ENCODE results near the gene C1orf141.

The C1orf141 gene

GRCh38 chr1:67103548-67103947, 31.2 kb downstream of the C1orf141 start:
- no peak for DNase-seq (ENCODE audit: extremely low read depth, insufficient read length)
- Histone ChIP-seq H3K36me3 (ENCODE audit: control insufficient read depth, insufficient read depth, low read length) (no peaks in the 10 kb centered on the region), H3K4me3 (replicated peaks; ENCODE audit: low read depth, low read length) (no peak overlapping the region), H3K27me3 (replicated peaks; ENCODE audit: control insufficient read depth, insufficient read depth, low read length) (no peaks in the 10 kb centered on the region)
- TF ChIP-seq, protein P1, sequence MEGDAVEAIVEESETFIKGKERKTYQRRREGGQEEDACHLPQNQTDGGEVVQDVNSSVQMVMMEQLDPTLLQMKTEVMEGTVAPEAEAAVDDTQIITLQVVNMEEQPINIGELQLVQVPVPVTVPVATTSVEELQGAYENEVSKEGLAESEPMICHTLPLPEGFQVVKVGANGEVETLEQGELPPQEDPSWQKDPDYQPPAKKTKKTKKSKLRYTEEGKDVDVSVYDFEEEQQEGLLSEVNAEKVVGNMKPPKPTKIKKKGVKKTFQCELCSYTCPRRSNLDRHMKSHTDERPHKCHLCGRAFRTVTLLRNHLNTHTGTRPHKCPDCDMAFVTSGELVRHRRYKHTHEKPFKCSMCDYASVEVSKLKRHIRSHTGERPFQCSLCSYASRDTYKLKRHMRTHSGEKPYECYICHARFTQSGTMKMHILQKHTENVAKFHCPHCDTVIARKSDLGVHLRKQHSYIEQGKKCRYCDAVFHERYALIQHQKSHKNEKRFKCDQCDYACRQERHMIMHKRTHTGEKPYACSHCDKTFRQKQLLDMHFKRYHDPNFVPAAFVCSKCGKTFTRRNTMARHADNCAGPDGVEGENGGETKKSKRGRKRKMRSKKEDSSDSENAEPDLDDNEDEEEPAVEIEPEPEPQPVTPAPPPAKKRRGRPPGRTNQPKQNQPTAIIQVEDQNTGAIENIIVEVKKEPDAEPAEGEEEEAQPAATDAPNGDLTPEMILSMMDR (IDR thresholded peaks at IDR 0.05; ENCODE audit: insufficient read depth, low read length, poor library complexity, severe bottlenecking) = no peak

DNA sequence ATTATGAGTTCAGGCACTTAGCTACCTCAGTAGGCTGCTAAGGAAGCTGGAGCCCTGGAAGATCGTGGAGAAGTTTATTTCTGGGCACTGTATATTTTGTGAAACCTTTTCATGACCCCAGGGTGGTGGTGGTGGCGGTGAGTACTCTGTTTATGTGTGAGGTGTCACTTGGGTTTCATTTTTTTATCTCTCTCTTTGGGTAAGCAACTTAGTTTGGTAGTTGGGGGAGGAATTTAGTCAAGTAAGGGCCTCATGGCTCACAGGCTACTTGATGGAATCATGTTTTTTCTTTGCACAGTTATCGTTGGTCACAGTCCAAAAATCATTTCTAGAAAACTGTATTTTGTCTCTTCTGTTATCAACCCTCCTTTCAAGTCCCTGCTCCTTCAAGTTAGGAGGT, 33.9 kb downstream of the C1orf141 start:
- Histone ChIP-seq H3K36me3 (ENCODE audit: control insufficient read depth, insufficient read depth, low read length) (no peaks in the 10 kb centered on the region), H3K27me3 (replicated peaks; ENCODE audit: control insufficient read depth, insufficient read depth, low read length) (no peaks in the 10 kb centered on the region), H3K4me3 (replicated peaks; ENCODE audit: low read depth, low read length) (no peak overlapping the region)
- DNase-seq (ENCODE audit: extremely low read depth, insufficient read length) = no peak
- TF ChIP-seq, protein P1 (IDR thresholded peaks at IDR 0.05; ENCODE audit: insufficient read depth, low read length, poor library complexity, severe bottlenecking) = no peak

DNA sequence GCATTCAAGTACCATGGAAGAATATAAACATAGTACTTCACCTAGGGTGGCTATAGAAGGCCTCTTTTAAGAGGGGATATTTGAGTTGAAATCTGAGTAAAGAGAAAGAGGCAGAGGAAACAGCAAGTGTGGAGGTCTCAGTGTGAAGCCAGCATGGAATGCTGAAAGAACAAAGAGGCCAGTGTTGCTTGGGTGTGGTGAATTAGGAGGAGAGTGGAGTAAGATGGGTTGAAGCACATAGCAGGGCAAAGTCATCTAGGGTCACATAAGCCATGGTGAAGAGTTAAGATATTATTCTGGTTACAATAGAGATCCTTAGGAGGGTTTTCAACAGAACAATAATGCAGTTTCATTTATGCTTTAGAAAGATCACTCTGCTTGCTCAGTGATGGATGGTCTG, 37.5 kb downstream of the C1orf141 start:
- Histone ChIP-seq H3K36me3 (ENCODE audit: control insufficient read depth, insufficient read depth, low read length) (no peaks in the 10 kb centered on the region), H3K4me3 (replicated peaks; ENCODE audit: low read depth, low read length) (no peak overlapping the region), H3K27me3 (replicated peaks; ENCODE audit: control insufficient read depth, insufficient read depth, low read length) (no peaks in the 10 kb centered on the region; the same call in 1 of the 2 replicates)
- TF ChIP-seq, protein P1 (IDR thresholded peaks at IDR 0.05; ENCODE audit: insufficient read depth, low read length, poor library complexity, severe bottlenecking) = no peak
- DNase-seq (ENCODE audit: extremely low read depth, insufficient read length) = no peak

DNA sequence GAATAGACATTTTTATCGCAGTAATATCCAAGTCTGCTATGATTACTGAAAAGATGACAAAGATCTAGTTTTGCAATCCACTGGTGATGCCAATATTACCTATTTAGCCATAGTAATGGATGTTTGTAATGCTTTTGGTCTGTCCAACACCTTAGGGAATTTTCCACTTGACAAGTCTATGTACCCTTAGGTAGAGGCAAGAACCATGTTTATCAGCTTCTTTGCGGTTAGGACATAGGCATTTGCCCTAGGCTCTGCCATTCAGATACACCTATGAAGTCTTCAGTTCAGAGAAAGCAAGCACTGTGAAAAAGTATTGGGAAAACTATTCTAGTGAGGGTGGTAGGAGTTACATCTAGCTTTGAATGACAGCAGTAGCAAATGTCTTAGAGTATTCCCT, 40.6 kb downstream of the C1orf141 start:
- DNase-seq (ENCODE audit: extremely low read depth, insufficient read length) = no peak
- no peak overlapping the region for H3K4me3 ChIP-seq (replicated peaks; ENCODE audit: low read depth, low read length)
- TF ChIP-seq, protein P1 (IDR thresholded peaks at IDR 0.05; ENCODE audit: insufficient read depth, low read length, poor library complexity, severe bottlenecking) = no peak
- no peaks in the 10 kb centered on the region; the same call in 1 of the 2 replicates for H3K27me3 ChIP-seq (replicated peaks; ENCODE audit: control insufficient read depth, insufficient read depth, low read length)
- no peaks in the 10 kb centered on the region for H3K36me3 ChIP-seq (ENCODE audit: control insufficient read depth, insufficient read depth, low read length)

DNA sequence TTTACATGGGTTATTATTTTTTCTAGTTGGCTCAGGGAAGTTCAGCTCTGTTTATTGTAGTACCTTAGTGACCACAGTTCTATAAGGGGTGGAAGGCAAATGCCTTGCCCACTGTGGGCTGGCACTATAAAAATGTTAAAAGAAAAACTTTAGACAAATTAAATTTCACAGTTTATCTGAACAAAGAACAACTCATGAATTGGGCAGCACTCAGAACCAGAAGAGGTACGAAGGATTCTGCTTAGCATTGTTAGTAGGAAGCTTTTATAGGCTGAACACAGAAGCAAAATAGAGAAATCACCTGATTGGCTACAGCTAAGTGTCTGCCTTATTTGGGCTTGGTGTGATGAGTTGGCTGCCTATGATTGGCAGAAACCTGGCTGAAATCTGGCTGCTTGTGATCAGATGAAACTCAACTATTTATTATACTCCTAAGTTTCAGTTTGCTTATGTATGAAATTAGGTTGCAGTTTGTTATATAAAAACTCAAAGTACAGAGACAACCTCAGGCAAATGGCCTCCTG, 45.0 kb downstream of the C1orf141 start:
- DNase-seq (ENCODE audit: extremely low read depth, insufficient read length) = no peak
- Histone ChIP-seq H3K4me3 (replicated peaks; ENCODE audit: low read depth, low read length) (no peak overlapping the region), H3K27me3 (replicated peaks; ENCODE audit: control insufficient read depth, insufficient read depth, low read length) (no peaks in the 10 kb centered on the region; the same call in 1 of the 2 replicates), H3K36me3 (ENCODE audit: control insufficient read depth, insufficient read depth, low read length) (no peaks in the 10 kb centered on the region)
- TF ChIP-seq, protein P1 (IDR thresholded peaks at IDR 0.05; ENCODE audit: insufficient read depth, low read length, poor library complexity, severe bottlenecking) = no peak

DNA sequence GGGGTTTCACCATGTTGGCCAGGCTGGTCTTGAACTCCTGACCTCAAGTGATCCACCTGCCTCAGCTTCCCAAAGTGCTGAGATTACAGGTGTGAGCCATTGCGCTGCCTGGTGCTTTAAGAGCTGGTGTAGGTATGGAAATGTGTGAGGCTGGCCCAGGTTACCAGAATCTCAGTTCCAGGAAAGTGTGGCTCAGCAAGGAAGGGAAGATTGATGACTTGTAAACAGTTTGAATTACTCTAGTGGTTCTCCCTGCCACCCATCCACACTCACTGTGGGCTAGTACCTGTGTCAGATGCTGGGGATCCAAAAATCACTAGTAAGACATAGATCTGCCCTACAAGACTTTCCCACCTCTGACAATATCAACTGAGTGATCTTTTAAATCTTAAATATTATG, 46.3 kb downstream of the C1orf141 start:
- H3K4me3 ChIP-seq (replicated peaks; ENCODE audit: low read depth, low read length) = no peak overlapping the region
- TF ChIP-seq, protein P1 (IDR thresholded peaks at IDR 0.05; ENCODE audit: insufficient read depth, low read length, poor library complexity, severe bottlenecking) = no peak
- no peaks in the 10 kb centered on the region for H3K27me3 ChIP-seq (replicated peaks; ENCODE audit: control insufficient read depth, insufficient read depth, low read length)

More for the DNA sequence above, 46.3 kb downstream of the C1orf141 start:
- no peak for DNase-seq (ENCODE audit: extremely low read depth, insufficient read length)
- no peaks in the 10 kb centered on the region for H3K36me3 ChIP-seq (ENCODE audit: control insufficient read depth, insufficient read depth, low read length)

Data from GM06990 (cell line).